Heart right ventricle (tissue), 16 donors: ENCODE data around the gene RANBP10. TPM values are rescaled to one million over a fixed set of nuclear protein-coding genes. Genes with fewer than 3 reads are reported as not detected.

Experiments used
- ATAC-seq, 8 donors: fragments of 200-7000 bp; cut with Tn5 transposase; one replicate each; pipeline ENCODE4 v1.9.1; 2020; ENCODE audit warnings: mild to moderate bottlenecking in 8 of 8, moderate library complexity in 8 of 8, moderate number of reproducible peaks in 1 of 8
- DNase-seq, 2 donors: peaks; one replicate each; pipeline ENCODE4 v3.0.0-alpha.2; 2020
- H3K27ac ChIP-seq, 10 donors: fragments of 200-600 bp; sonication (generic) in 2 of 10; one replicate each; pipeline versions ENCODE4 v1.5.0 to v1.8.0; 2020 to 2022; ENCODE audit warnings: mild to moderate bottlenecking in 3 of 10
- H3K27me3 ChIP-seq, 7 donors: fragments of 200-600 bp; one replicate each; pipeline ENCODE4 v1.8.0; 2021 to 2022; ENCODE audit warnings: mild to moderate bottlenecking in 2 of 7
- H3K36me3 ChIP-seq, 9 donors: fragments of 200-600 bp; sonication (generic) in 1 of 9; one replicate each; pipeline versions ENCODE4 v1.5.0 to v1.8.0; 2020 to 2022; ENCODE audit warnings: mild to moderate bottlenecking in 2 of 9
- H3K4me1 ChIP-seq, 9 donors: fragments of 200-600 bp; sonication (generic) in 1 of 9; one replicate each; pipeline versions ENCODE4 v1.5.0 to v1.8.0; 2020 to 2022; ENCODE audit warnings: mild to moderate bottlenecking in 4 of 9
- H3K4me3 ChIP-seq, 10 donors: fragments of 200-600 bp; sonication (generic) in 2 of 10; one replicate each; pipeline versions ENCODE4 v1.5.0 to v1.8.0; 2020 to 2022; ENCODE audit warnings: mild to moderate bottlenecking in 7 of 10, moderate library complexity in 2 of 10
- H3K9me3 ChIP-seq, 11 donors: fragments of 200-600 bp in 10 of 11; sonication (generic) in 2 of 11; one replicate each; pipeline versions ENCODE4 v1.5.0 to v1.8.0; 2013 to 2022; ENCODE audit warnings: mild to moderate bottlenecking in 2 of 11, control low read depth in 1 of 11, moderate library complexity in 1 of 11
- WGBS, 2 donors: extraction: QIAGEN DNeasy Blood & Tissue Kit; methylation state at CpG; one replicate each; pipeline ENCODE4 v1.1.7; 2013; ENCODE audit warnings: inconsistent platforms in 1 of 2; 5-methylcytosine and 5-hydroxymethylcytosine counted together
- intact Hi-C, 10 donors: fragments of 100-400 bp; cut with DNase I; formaldehyde crosslinking; loops; one replicate each; pipeline versions ENCODE4 v1.11.1 to v1.14.2; 2022
- polyA plus RNA-seq, 2 donors: library from polyadenylated mRNA; stranded (reverse); fragments of 200-250 nt; gene quantifications; one replicate each; pipeline ENCODE4 v1.2.3, GENCODE V29; 2013
- total RNA-seq, 10 donors: library from RNA; stranded (reverse); fragmentation: NEBNext Ultra II Directional in 3 of 10; extraction: Animal tissue kit (Norgen Biotek cat#: 25700) in 3 of 10; gene quantifications; one replicate each; pipeline versions ENCODE4 v1.2.1 to v1.2.4, GENCODE V29; 2021 to 2023
- TF ChIP-seq, protein P1 (sequence below), 9 donors: fragments of 200-600 bp; sonication (generic) in 2 of 9; IDR thresholded peaks; one replicate each; pipeline versions ENCODE4 v1.5.0 to v1.8.0; 2021 to 2022; ENCODE audit warnings: antibody characterized with exemption in 9 of 9, mild to moderate bottlenecking in 5 of 9, moderate library complexity in 1 of 9
- donor health status: Arrhythmogenic right ventricular cardiomyopathy.
- donor health status: ischemic (EF 13 %, LVEDD 7.1; RV severe dilation, severe dysfunction).
- donor health status: healthy with polysubstance abuse.
- donor health status: DM: no; HTN: yes; CAD: no.
- donor health status: DM: no; HTN: no; CAD: no.
- donor health status: ischemic (EF 25% LVEDD 6.9; RV normal size, moderate dysfunction).
- donor health status: ischemic (EF 25% LVEDD 5.7; RV mildly dilated, moderate dysfunction).
- donor health status: healthy.
- donor health status: DM: yes; HTN: yes; CAD: no.
- donor health status: Ischemic cardiomyopathy.
- donor health status: ischemic (EF 35%, LVEDD 5.7; RV mildly dilated, moderate dysfunction).
- donor health status: nonischemic (EF 11% LVEDD 7.7; RV severe dilation, severe dysfunction).
- donor health status: DM: yes; HTN: yes; CAD: no.
- donor health status: PGD.
- donor health status: ischemic (EF 29% LVEDD 5.4; RV normal size, mild dysfunction).
- donor health status: nonischemic (EF 23%, LVEDD 6.1; RV moderate dilation, normal function).

Gene RANBP10
- total and polyA plus RNA-seq, 12 donors, result 6.4 to 21.6 (median 13.4) TPM

DNA sequence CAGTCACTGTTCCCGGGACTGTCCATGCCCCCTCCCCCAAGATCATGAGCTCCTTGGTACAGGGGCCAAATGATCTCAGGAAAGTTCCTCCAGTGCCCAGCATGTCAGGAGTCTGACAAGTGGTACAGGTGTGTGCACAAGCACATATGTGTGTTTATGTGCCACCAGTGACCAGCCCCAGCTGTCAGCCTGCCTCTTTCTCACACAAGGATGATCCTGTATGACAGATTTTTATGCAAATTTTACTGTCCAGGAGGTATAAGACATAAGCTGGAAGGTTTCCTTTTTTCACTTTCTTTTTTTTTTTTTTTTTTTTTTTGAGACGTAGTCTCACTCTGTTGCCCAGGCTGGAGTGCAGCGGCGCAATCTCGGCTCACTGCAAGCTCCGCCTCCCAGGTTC, 55.9 kb downstream of the RANBP10 start:
- no peaks in the 10 kb centered on the region for H3K9me3 ChIP-seq
- ATAC-seq (no peak), DNase-seq (no peak)
- no peaks in the 10 kb centered on the region for H3K4me1 ChIP-seq
- H3K27me3 ChIP-seq, result no peaks in the 10 kb centered on the region
- intact Hi-C loops, result no loop called here
- peaks cover 0 to 34% (median 0%) of the 10 kb centered on the region in 9 donors for H3K36me3 ChIP-seq
- WGBS, 2 donors, result 92 to 94% methylated on average over 5 to 6 of the region's 6 CpGs
- no peak overlapping the region for H3K27ac ChIP-seq
- H3K4me3 ChIP-seq, result no peak overlapping the region
- TF ChIP-seq, protein P1, sequence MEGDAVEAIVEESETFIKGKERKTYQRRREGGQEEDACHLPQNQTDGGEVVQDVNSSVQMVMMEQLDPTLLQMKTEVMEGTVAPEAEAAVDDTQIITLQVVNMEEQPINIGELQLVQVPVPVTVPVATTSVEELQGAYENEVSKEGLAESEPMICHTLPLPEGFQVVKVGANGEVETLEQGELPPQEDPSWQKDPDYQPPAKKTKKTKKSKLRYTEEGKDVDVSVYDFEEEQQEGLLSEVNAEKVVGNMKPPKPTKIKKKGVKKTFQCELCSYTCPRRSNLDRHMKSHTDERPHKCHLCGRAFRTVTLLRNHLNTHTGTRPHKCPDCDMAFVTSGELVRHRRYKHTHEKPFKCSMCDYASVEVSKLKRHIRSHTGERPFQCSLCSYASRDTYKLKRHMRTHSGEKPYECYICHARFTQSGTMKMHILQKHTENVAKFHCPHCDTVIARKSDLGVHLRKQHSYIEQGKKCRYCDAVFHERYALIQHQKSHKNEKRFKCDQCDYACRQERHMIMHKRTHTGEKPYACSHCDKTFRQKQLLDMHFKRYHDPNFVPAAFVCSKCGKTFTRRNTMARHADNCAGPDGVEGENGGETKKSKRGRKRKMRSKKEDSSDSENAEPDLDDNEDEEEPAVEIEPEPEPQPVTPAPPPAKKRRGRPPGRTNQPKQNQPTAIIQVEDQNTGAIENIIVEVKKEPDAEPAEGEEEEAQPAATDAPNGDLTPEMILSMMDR (IDR thresholded peaks at IDR 0.05), result no peak

DNA sequence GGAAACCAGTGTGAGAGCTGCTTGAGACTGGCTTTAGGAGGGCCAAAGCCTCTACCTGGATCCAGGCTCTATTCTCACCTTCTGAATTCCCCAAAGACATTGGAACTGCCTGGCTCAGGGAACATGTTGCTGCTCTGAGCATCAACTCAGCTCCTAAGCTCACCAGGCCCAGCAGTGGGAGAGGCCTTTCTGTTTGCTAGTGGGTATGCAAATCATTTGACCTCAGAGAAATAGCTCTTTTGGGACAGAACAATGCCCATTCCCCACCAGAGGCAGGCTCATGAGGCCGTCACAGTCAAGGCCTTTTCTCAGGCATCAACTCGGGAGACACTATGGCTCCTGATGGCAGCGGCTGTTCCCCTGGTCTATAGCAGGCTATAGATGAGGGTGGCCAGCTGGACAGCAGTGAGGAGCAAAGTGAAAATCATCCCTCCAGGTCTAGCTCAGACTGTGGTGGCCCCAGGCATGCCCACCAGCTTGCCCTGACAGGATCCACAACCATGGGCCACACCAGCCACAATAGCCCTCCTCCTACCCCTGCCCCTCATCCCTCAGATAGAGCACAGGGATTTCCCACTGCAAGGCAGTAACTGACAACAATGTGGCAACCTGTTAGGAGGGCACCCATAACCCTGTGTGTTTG, 56.8 kb downstream of the RANBP10 start:
- no peaks in the 10 kb centered on the region for H3K9me3 ChIP-seq
- no peak for DNase-seq
- TF ChIP-seq, protein P1 (IDR thresholded peaks at IDR 0.05), result no peak
- H3K27ac ChIP-seq, result no peak overlapping the region
- H3K36me3 ChIP-seq, result peaks cover 0 to 36% (median 0%) of the 10 kb centered on the region in 9 donors
- intact Hi-C loops, result no loop called here
- WGBS, 2 donors, result 92 to 94% methylated on average over 3 of the region's 3 CpGs
- H3K4me1 ChIP-seq, result no peaks in the 10 kb centered on the region
- no peak overlapping the region for H3K4me3 ChIP-seq
- H3K27me3 ChIP-seq, result no peaks in the 10 kb centered on the region
- ATAC-seq, result no peak

DNA sequence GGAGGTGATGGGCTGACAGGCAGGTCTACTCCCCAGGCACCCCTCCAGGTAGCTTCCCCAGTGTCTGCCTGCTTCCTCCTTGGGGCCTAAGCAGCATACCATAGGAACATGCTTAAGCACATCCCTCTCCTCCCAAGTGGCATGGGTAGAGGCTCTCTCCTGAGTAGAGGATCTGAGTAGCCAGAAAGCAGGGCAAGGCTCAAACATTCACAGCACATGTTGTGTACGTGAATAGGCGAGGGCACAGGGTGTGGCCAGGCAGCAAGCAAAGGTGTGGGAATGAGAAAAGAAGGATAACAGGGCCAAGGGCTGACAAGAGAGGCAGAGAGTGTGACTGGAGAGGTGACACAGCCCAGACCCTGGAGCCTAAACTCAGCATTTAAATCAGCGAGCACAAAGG, 57.5 kb downstream of the RANBP10 start:
- DNase-seq (no peak), ATAC-seq (peak in 1 of 8 donors; percentile 46)
- 96 to 97% methylated on average over 3 of the region's 3 CpGs for WGBS, 2 donors
- no peak overlapping the region for H3K27ac ChIP-seq
- TF ChIP-seq, protein P1 (IDR thresholded peaks at IDR 0.05), result no peak
- H3K4me1 ChIP-seq, result no peaks in the 10 kb centered on the region
- intact Hi-C loops, result no loop called here
- no peaks in the 10 kb centered on the region for H3K27me3 ChIP-seq
- H3K36me3 ChIP-seq, result peaks cover 0 to 37% (median 7%) of the 10 kb centered on the region in 9 donors
- no peak overlapping the region for H3K4me3 ChIP-seq
- no peaks in the 10 kb centered on the region for H3K9me3 ChIP-seq

- Histone ChIP-seq H3K4me1 (no peaks in the 10 kb centered on the region), H3K9me3 (no peaks in the 10 kb centered on the region), H3K4me3 (no peak overlapping the region), H3K27ac (no peak overlapping the region), H3K27me3 (no peaks in the 10 kb centered on the region), H3K36me3 (peaks cover 0 to 41% (median 25%) of the 10 kb centered on the region in 9 donors)
- DNase-seq (no peak), ATAC-seq (no peak)
- TF ChIP-seq, protein P1 (IDR thresholded peaks at IDR 0.05), result no peak
- intact Hi-C loops, result no loop called here
Observed at GRCh38 chr16:67746846-67747245, 59.5 kb downstream of the RANBP10 start.
